B cell (primary cell): Measurements from ENCODE around the gene PGR. TPM values are rescaled to one million over a fixed set of nuclear protein-coding genes. Genes with fewer than 3 reads are reported as not detected.

Experiments
- ATAC-seq: fragments of 200-7000 bp; cut with Tn5 transposase; one replicate; pipeline ENCODE4 v1.10.0; 2021; ENCODE audit warnings: low read depth, mild to moderate bottlenecking, moderate number of reproducible peaks, moderate library complexity
- CTCF ChIA-PET: fragments of 350-600 bp; sonication (Branson Sonifier 250); formaldehyde crosslinking; loops from one replicate; lab custom pipeline; 2021; ENCODE audit warnings: antibody characterized with exemption, inconsistent platforms; lab: Charles Lee
- POLR2A ChIA-PET: fragments of 350-600 bp; sonication (Branson Sonifier 250); formaldehyde crosslinking; loops from one replicate; lab custom pipeline; 2021; ENCODE audit warnings: antibody characterized with exemption; lab: Charles Lee
- DNase-seq: peaks from one replicate; pipeline ENCODE4 v3.0.0; 2013
- H2AFZ ChIP-seq: 2 replicates; pipeline ENCODE4 v1.6.1; 2012; ENCODE audit warnings: mild to moderate bottlenecking, low read depth, low read length; ENCODE audit not compliant: insufficient read depth, poor library complexity, severe bottlenecking
- H3K27ac ChIP-seq, 2 donors: 1 replicate in 1 of 2; 2 replicates in 1 of 2; pipeline ENCODE4 v1.5.1; 2012 to 2013; ENCODE audit warnings: low read length in 2 of 2, mild to moderate bottlenecking in 2 of 2, moderate library complexity in 1 of 2
- H3K27me3 ChIP-seq, 4 experiments: fragments of 200-600 bp in 1 of 4; sonication (generic) in 1 of 4; replicated peaks in 1 of 4; 1 replicate in 2 of 4; 2 replicates in 2 of 4; pipeline versions ENCODE4 v1.6.1 to v1.7.0; 2013 to 2016; ENCODE audit warnings: low read length in 3 of 4, mild to moderate bottlenecking in 2 of 4, mixed read lengths in 1 of 4, moderate library complexity in 1 of 4; ENCODE audit not compliant: insufficient read depth in 4 of 4, control insufficient read depth in 3 of 4; ENCODE audit errors: control extremely low read depth in 1 of 4
- H3K36me3 ChIP-seq, 2 experiments: replicated peaks in 1 of 2; 1 replicate in 1 of 2; 2 replicates in 1 of 2; pipeline versions ENCODE4 v1.6.1 to v1.7.1; 2013; ENCODE audit warnings: low read length in 1 of 2; ENCODE audit not compliant: insufficient read depth in 2 of 2, control insufficient read depth in 1 of 2; ENCODE audit errors: control extremely low read depth in 1 of 2, extremely low read depth in 1 of 2
- H3K4me1 ChIP-seq, 2 donors: fragments of 200-600 bp in 1 of 2; sonication (generic) in 1 of 2; 1 replicate in 1 of 2; 2 replicates in 1 of 2; pipeline versions ENCODE4 v1.5.1 to v1.6.1; 2013 to 2017; ENCODE audit warnings: low read length in 2 of 2; ENCODE audit not compliant: control insufficient read depth in 2 of 2, insufficient read depth in 2 of 2
- H3K4me2 ChIP-seq: replicated peaks from 2 replicates; pipeline ENCODE3; 2012; ENCODE audit warnings: mild to moderate bottlenecking, low read depth, low read length; ENCODE audit not compliant: poor library complexity, severe bottlenecking
- H3K4me3 ChIP-seq, 5 experiments: fragments of 200-600 bp in 1 of 5; sonication (generic) in 1 of 5; 1 replicate in 3 of 5; 2 replicates in 2 of 5; pipeline versions ENCODE4 v1.5.1 to v1.7.0; 2011 to 2016; ENCODE audit warnings: low read length in 4 of 5, mild to moderate bottlenecking in 4 of 5, low read depth in 2 of 5, control low read depth in 1 of 5, moderate library complexity in 1 of 5; ENCODE audit not compliant: insufficient read depth in 1 of 5; ENCODE audit errors: control extremely low read depth in 1 of 5, extremely low read depth in 1 of 5
- H3K79me2 ChIP-seq: fragments of 200-600 bp; sonication (generic); one replicate; pipeline ENCODE4 v1.6.0; 2016; ENCODE audit warnings: low read length; ENCODE audit not compliant: control insufficient read depth, insufficient read depth
- H3K9ac ChIP-seq: fragments of 200-600 bp; sonication (generic); 2 replicates; pipeline ENCODE4 v1.6.1; 2017; ENCODE audit warnings: mild to moderate bottlenecking, low read length, moderate library complexity
- H3K9me3 ChIP-seq, 3 donors: one replicate each; pipeline versions ENCODE4 v1.6.1 to v1.7.1; 2013; ENCODE audit warnings: low read length in 2 of 3; ENCODE audit not compliant: control insufficient read depth in 2 of 3, insufficient read depth in 1 of 3; ENCODE audit errors: control extremely low read depth in 1 of 3
- H4K20me1 ChIP-seq: 2 replicates; pipeline ENCODE4 v1.6.0; 2012; ENCODE audit warnings: mild to moderate bottlenecking, low read length; ENCODE audit not compliant: insufficient read depth, control insufficient read depth, poor library complexity, severe bottlenecking
- H3K27ac Mint-ChIP-seq: one replicate; pipeline ENCODE4 v1.8.0; 2021; ENCODE audit warnings: mixed read lengths
- H3K27me3 Mint-ChIP-seq: one replicate; pipeline ENCODE4 v1.8.0; 2021; ENCODE audit warnings: mixed read lengths
- H3K4me1 Mint-ChIP-seq: one replicate; pipeline ENCODE4 v1.8.0; 2021; ENCODE audit warnings: mixed read lengths
- H3K4me3 Mint-ChIP-seq: one replicate; pipeline ENCODE4 v1.8.0; 2021; ENCODE audit warnings: mixed read lengths
- H3K9me3 Mint-ChIP-seq: one replicate; pipeline ENCODE4 v1.8.0; 2022; ENCODE audit warnings: mixed read lengths; ENCODE audit not compliant: insufficient read depth
- CTCF ChIP-seq: fragments of 200-600 bp; IDR thresholded peaks from one replicate; pipeline ENCODE4 v1.8.0; 2022; ENCODE audit warnings: antibody characterized with exemption, mild to moderate bottlenecking
- EZH2 ChIP-seq: IDR thresholded peaks from 2 replicates; pipeline ENCODE4 v1.6.1; 2012; ENCODE audit warnings: borderline replicate concordance, low read depth, mild to moderate bottlenecking, moderate library complexity, low read length; ENCODE audit not compliant: insufficient read depth, poor library complexity, severe bottlenecking
- WGBS: methylation state at CpG from one replicate; pipeline ENCODE4 v1.1.5; 2013; ENCODE audit warnings: missing lambda C conversion rate; ENCODE audit not compliant: insufficient coverage; 5-methylcytosine and 5-hydroxymethylcytosine counted together
- intact Hi-C: fragments of 100-400 bp; cut with micrococcal nuclease; formaldehyde crosslinking; loops from one replicate; pipeline ENCODE4 v1.10.0; 2022
- polyA plus RNA-seq: library from polyadenylated mRNA; depleted of rRNA; stranded (reverse); fragments of >200 nt; gene quantifications from 2 replicates; pipeline ENCODE4 v1.2.3, GENCODE V29; 2012
- total RNA-seq, 2 donors: library from RNA; stranded (reverse); fragments of 120-200 nt in 1 of 2; gene quantifications; 1 replicate in 1 of 2; 2 replicates in 1 of 2; pipeline versions ENCODE4 v1.2.3 to v1.2.4, GENCODE V29; 2013 to 2022

Gene PGR
- total and polyA plus RNA-seq, 2 donors (not counting 1 experiment from before 2014, with no cell fraction given): not detected

- TF ChIP-seq CTCF: no peak
- TF ChIP-seq EZH2: no peak
These were observed 29.0 kb downstream of the PGR start for GRCh38 chr11:101100601-101101000.

GRCh38 chr11:101096036-101096704, 33.4 kb downstream of the PGR start:
- no peaks in the 10 kb centered on the region for H3K9me3 Mint-ChIP-seq
- Histone ChIP-seq H3K9ac (no peak overlapping the region), H3K4me1 (no peaks in the 10 kb centered on the region), H3K27me3 (no peaks in the 10 kb centered on the region), H4K20me1 (no peaks in the 10 kb centered on the region), H3K9me3 (no peaks in the 10 kb centered on the region), H2AFZ (no peak overlapping the region), H3K4me3 (no peak overlapping the region), H3K36me3 (no peaks in the 10 kb centered on the region), H3K79me2 (no peaks in the 10 kb centered on the region), H3K27ac (no peak overlapping the region), H3K4me2 (no peak overlapping the region)
- intact Hi-C loops: no loop called here
- no peak overlapping the region for H3K27ac Mint-ChIP-seq
- no peak overlapping the region for H3K4me3 Mint-ChIP-seq
- ChIA-PET CTCF (no interaction called here), POLR2A (no interaction called here)
- no peaks in the 10 kb centered on the region for H3K4me1 Mint-ChIP-seq
- H3K27me3 Mint-ChIP-seq: no peaks in the 10 kb centered on the region
- 74% methylated on average over 2 of the region's 4 CpGs for WGBS
- no peak for TF ChIP-seq CTCF
- no peak for TF ChIP-seq EZH2
- no peak for ATAC-seq
- no peak for DNase-seq

More at GRCh38 chr11:101100601-101101000, 29.0 kb downstream of the PGR start:
- H3K4me3 ChIP-seq: no peak overlapping the region
- H3K27ac Mint-ChIP-seq: no peak overlapping the region
- H3K4me2 ChIP-seq: no peak overlapping the region
- H4K20me1 ChIP-seq: no peaks in the 10 kb centered on the region
- DNase-seq: no peak
- no peaks in the 10 kb centered on the region for H3K27me3 Mint-ChIP-seq
- no peak overlapping the region for H3K4me3 Mint-ChIP-seq
- no peak for ATAC-seq
- no peaks in the 10 kb centered on the region for H3K79me2 ChIP-seq
- no peak overlapping the region for H3K9ac ChIP-seq
- H3K27me3 ChIP-seq: no peaks in the 10 kb centered on the region
- no peak overlapping the region for H2AFZ ChIP-seq
- no peaks in the 10 kb centered on the region for H3K4me1 ChIP-seq
- no peaks in the 10 kb centered on the region for H3K36me3 ChIP-seq
- H3K9me3 Mint-ChIP-seq: peaks cover 2% of the 10 kb centered on the region
- intact Hi-C loops: no loop called here
- H3K4me1 Mint-ChIP-seq: no peaks in the 10 kb centered on the region
- ChIA-PET CTCF (no interaction called here), POLR2A (no interaction called here)
- H3K9me3 ChIP-seq: no peaks in the 10 kb centered on the region
- no peak overlapping the region for H3K27ac ChIP-seq
